ENCODE data around the gene C5AR2.
"Not testable (repeated sequence)": the region's sequence is repeated elsewhere in the genome, so short reads cannot be mapped to it uniquely, and the experiment has no call there.

The C5AR2 gene

GRCh38 chr19:47324502-47324901 lies 7.5 kb upstream of the C5AR2 start:
- no peak for DNase-seq

- no peak for DNase-seq
Measured at GRCh38 chr19:47330466-47330869, 1.5 kb upstream of the C5AR2 start.

- no peak for DNase-seq
Measured at GRCh38 chr19:47331490-47331889, 485 bp upstream of the C5AR2 start.

GRCh38 chr19:47336765-47337718 lies 5.1 kb downstream of the C5AR2 start:
- DNase-seq = not testable (repeated sequence)

- no peak for DNase-seq
Measured at GRCh38 chr19:47339196-47339880, 7.4 kb downstream of the C5AR2 start.

GRCh38 chr19:47340477-47341208 lies 8.7 kb downstream of the C5AR2 start:
- DNase-seq = no peak

- no peak for DNase-seq
Measured at GRCh38 chr19:47341734-47342133, 9.8 kb downstream of the C5AR2 start.

GRCh38 chr19:47343194-47343802 lies 11.3 kb downstream of the C5AR2 start:
- DNase-seq = no peak

GRCh38 chr19:47344425-47344824 lies 12.4 kb downstream of the C5AR2 start:
- DNase-seq = no peak

- DNase-seq = not testable (repeated sequence)
Measured at GRCh38 chr19:47346024-47346423, 14.0 kb downstream of the C5AR2 start.

GRCh38 chr19:47348819-47349795 lies 17.1 kb downstream of the C5AR2 start, which contains the start of gene DHX34:
TSS of gene DHX34 (plus strand) at chr19:47349315. CDS start at chr19:47353031, 3,716 bp downstream.
- DNase-seq = peak; percentile 96

- no peak for DNase-seq
Measured at GRCh38 chr19:47350630-47351029, 18.7 kb downstream of the C5AR2 start.

- DNase-seq = no peak
Measured at GRCh38 chr19:47351548-47351947, 19.6 kb downstream of the C5AR2 start.

- no peak for DNase-seq
Measured at GRCh38 chr19:47352095-47352494, 20.1 kb downstream of the C5AR2 start.

- DNase-seq = peak; percentile 33
Measured at GRCh38 chr19:47353307-47353712, 21.3 kb downstream of the C5AR2 start.

- no peak for DNase-seq
Measured at GRCh38 chr19:47356900-47357299, 24.9 kb downstream of the C5AR2 start.

GRCh38 chr19:47357788-47358680 lies 26.1 kb downstream of the C5AR2 start:
- no peak for DNase-seq

GRCh38 chr19:47358936-47359335 lies 27.0 kb downstream of the C5AR2 start:
- DNase-seq = no peak

GRCh38 chr19:47362321-47362720 lies 30.3 kb downstream of the C5AR2 start:
- DNase-seq = no peak

GRCh38 chr19:47363758-47364531 lies 32.0 kb downstream of the C5AR2 start:
- DNase-seq = no peak
